ENCODE measurements around the gene C11orf52. TPM values are rescaled to one million over a fixed set of nuclear protein-coding genes. Genes with fewer than 3 reads are reported as not detected.

C11orf52 gene
- total RNA-seq: not detected in 2 replicates
- total RNA-seq (2013): 0.07 TPM
- polyA plus RNA-seq: not detected in 2 replicates
- not detected in 2 replicates for polyA minus RNA-seq

GRCh38 chr11:111918390-111919256 lies at the start of gene C11orf52:
Gene C11orf52, plus strand, starts transcription at chr11:111918913. Its CDS starts 60 bp downstream, at chr11:111918973.
- TF ChIP-seq CTCF (IDR thresholded peaks at IDR 0.05) (no peak), EZH2 (IDR thresholded peaks at IDR 0.05; ENCODE audit: borderline replicate concordance, insufficient read depth, low read depth, low read length, poor library complexity, severe bottlenecking) (no peak)
- no peak within 1 kb of the TSS for H3K4me3 Mint-ChIP-seq
- no peaks in the 10 kb centered on the region for H3K9me3 Mint-ChIP-seq (ENCODE audit: insufficient read depth)
- Histone ChIP-seq H3K79me2 (ENCODE audit: control insufficient read depth, insufficient read depth, low read length) (no peaks in the 10 kb centered on the region), H3K4me3 (ENCODE audit: control extremely low read depth in 1 of 5, extremely low read depth in 1 of 5, insufficient read depth in 1 of 5, low read depth in 2 of 5, low read length in 4 of 5) (no peak within 1 kb of the TSS), H3K9me3 (ENCODE audit: control extremely low read depth in 1 of 3, control insufficient read depth in 2 of 3, insufficient read depth in 1 of 3, low read length in 2 of 3) (no peaks in the 10 kb centered on the region), H3K9ac (ENCODE audit: low read length) (no peak within 1 kb of the TSS), H3K27ac (ENCODE audit: low read length in 2 of 2) (no peak within 1 kb of the TSS), H3K36me3 (replicated peaks in 1 of 2; ENCODE audit: control extremely low read depth in 1 of 2, control insufficient read depth in 1 of 2, extremely low read depth in 1 of 2, insufficient read depth in 2 of 2, low read length in 1 of 2) (no peaks in the 10 kb centered on the region), H3K4me2 (replicated peaks; ENCODE audit: low read depth, low read length, poor library complexity, severe bottlenecking) (no peak within 1 kb of the TSS), H3K27me3 (replicated peaks in 1 of 4; ENCODE audit: control extremely low read depth in 1 of 4, control insufficient read depth in 3 of 4, insufficient read depth in 4 of 4, low read length in 3 of 4) (peaks cover 0 to 24% (median 10%) of the 10 kb centered on the region in 4 experiments), H3K4me1 (ENCODE audit: control insufficient read depth in 2 of 2, insufficient read depth in 2 of 2, low read length in 2 of 2) (no peaks in the 10 kb centered on the region), H4K20me1 (ENCODE audit: control insufficient read depth, insufficient read depth, low read length, poor library complexity, severe bottlenecking) (no peaks in the 10 kb centered on the region), H2AFZ (ENCODE audit: insufficient read depth, low read depth, low read length, poor library complexity, severe bottlenecking) (no peak within 1 kb of the TSS)
- H3K27ac Mint-ChIP-seq: no peak within 1 kb of the TSS
- no peaks in the 10 kb centered on the region for H3K4me1 Mint-ChIP-seq
- H3K27me3 Mint-ChIP-seq: peaks cover 51% of the 10 kb centered on the region
- no peak for DNase-seq
- intact Hi-C loops (cut with micrococcal nuclease): no loop called here
- POLR2A ChIA-PET: interaction anchor here (1.6 kb wide), 1 partner anchor 8 kb away, joined by 4 read pairs; no protein-coding TSS in a partner anchor
- WGBS (ENCODE audit: insufficient coverage): 87% methylated on average over 13 of the region's 19 CpGs
- CTCF ChIA-PET: interaction anchor here (0.9 kb wide), 1 partner anchor 13 kb away, joined by 7 read pairs; no protein-coding TSS in a partner anchor
- ATAC-seq (ENCODE audit: low read depth): no peak

All from B cell (primary cell).